Upper lobe of right lung (tissue), 1 donor: ENCODE measurements around the gene SYNDIG1. TPM values are rescaled to one million over a fixed set of nuclear protein-coding genes. Genes with fewer than 3 reads are reported as not detected.

Experiments
- ATAC-seq: fragments of 200-7000 bp; cut with Tn5 transposase; one replicate; pipeline ENCODE4 v1.9.1; 2020; ENCODE audit warnings: mild to moderate bottlenecking, moderate library complexity
- DNase-seq: peaks from one replicate; pipeline ENCODE4 v3.0.0-alpha.2; 2020
- H3K27ac ChIP-seq: fragments of 200-600 bp; one replicate; pipeline ENCODE4 v1.8.0; 2022
- H3K27me3 ChIP-seq: fragments of 200-600 bp; one replicate; pipeline ENCODE4 v1.8.0; 2022; ENCODE audit warnings: mild to moderate bottlenecking
- H3K36me3 ChIP-seq: fragments of 200-600 bp; one replicate; pipeline ENCODE4 v1.8.0; 2022
- H3K4me1 ChIP-seq: fragments of 200-600 bp; one replicate; pipeline ENCODE4 v1.8.0; 2022
- H3K4me3 ChIP-seq: fragments of 200-600 bp; one replicate; pipeline ENCODE4 v1.8.0; 2022; ENCODE audit warnings: mild to moderate bottlenecking
- H3K9me3 ChIP-seq: fragments of 200-600 bp; one replicate; pipeline ENCODE4 v1.8.0; 2022
- CTCF ChIP-seq: fragments of 200-600 bp; IDR thresholded peaks from one replicate; pipeline ENCODE4 v1.8.0; 2022; ENCODE audit warnings: antibody characterized with exemption
- intact Hi-C: fragments of 100-400 bp; cut with DNase I; formaldehyde crosslinking; loops from one replicate; pipeline ENCODE4 v1.11.0; 2022
- total RNA-seq: library from RNA; stranded (reverse); fragmentation: NEBNext Ultra II Directional; extraction: Animal tissue kit (Norgen Biotek cat#: 25700); gene quantifications from one replicate; pipeline ENCODE4 v1.2.1, GENCODE V29; 2021
- donor health status: DM: no; HTN: yes; CAD: no; lungs with severe emphysema.

SYNDIG1 gene
- total RNA-seq, 1 donor from 2014 or later = not detected

- TF ChIP-seq CTCF = no peak
- no peaks in the 10 kb centered on the region for H3K36me3 ChIP-seq
- H3K27ac ChIP-seq = no peak overlapping the region
- no peaks in the 10 kb centered on the region for H3K9me3 ChIP-seq
- peaks cover 7% of the 10 kb centered on the region for H3K27me3 ChIP-seq
- no peak overlapping the region for H3K4me3 ChIP-seq
- ATAC-seq (no peak), DNase-seq (peak; percentile 22)
- intact Hi-C loops = no loop called here
- no peaks in the 10 kb centered on the region for H3K4me1 ChIP-seq
These were observed 232.2 kb downstream of the SYNDIG1 start for GRCh38 chr20:24701668-24702067.

GRCh38 chr20:24702501-24703283 lies 233.3 kb downstream of the SYNDIG1 start:
- no peak overlapping the region for H3K27ac ChIP-seq
- peaks cover 7% of the 10 kb centered on the region for H3K27me3 ChIP-seq
- H3K4me3 ChIP-seq = no peak overlapping the region
- H3K4me1 ChIP-seq = no peaks in the 10 kb centered on the region
- H3K9me3 ChIP-seq = no peaks in the 10 kb centered on the region
- peak; percentile 48 for DNase-seq
- no peaks in the 10 kb centered on the region for H3K36me3 ChIP-seq
- no peak for TF ChIP-seq CTCF
- intact Hi-C loops = no loop called here
- no peak for ATAC-seq

- H3K27me3 ChIP-seq = peaks cover 7% of the 10 kb centered on the region
- no peaks in the 10 kb centered on the region for H3K4me1 ChIP-seq
- ATAC-seq (no peak), DNase-seq (no peak)
- intact Hi-C loops = no loop called here
- no peak overlapping the region for H3K4me3 ChIP-seq
- no peak overlapping the region for H3K27ac ChIP-seq
- TF ChIP-seq CTCF = no peak
- no peaks in the 10 kb centered on the region for H3K9me3 ChIP-seq
- H3K36me3 ChIP-seq = no peaks in the 10 kb centered on the region
These were observed 233.8 kb downstream of the SYNDIG1 start for GRCh38 chr20:24703284-24703610.

GRCh38 chr20:24704899-24705298 lies 235.5 kb downstream of the SYNDIG1 start:
- H3K4me1 ChIP-seq = no peaks in the 10 kb centered on the region
- intact Hi-C loops = no loop called here
- H3K27me3 ChIP-seq = peaks cover 14% of the 10 kb centered on the region

GRCh38 chr20:24705486-24705885 lies 236.1 kb downstream of the SYNDIG1 start:
- Histone ChIP-seq H3K36me3 (no peaks in the 10 kb centered on the region), H3K9me3 (no peaks in the 10 kb centered on the region), H3K27me3 (peaks cover 14% of the 10 kb centered on the region), H3K4me1 (no peaks in the 10 kb centered on the region), H3K27ac (no peak overlapping the region), H3K4me3 (no peak overlapping the region)
- DNase-seq = no peak
- no peak for TF ChIP-seq CTCF
- ATAC-seq = no peak
- intact Hi-C loops = no loop called here

More at GRCh38 chr20:24704899-24705298, 235.5 kb downstream of the SYNDIG1 start:
- ATAC-seq (no peak), DNase-seq (no peak)
- no peak for TF ChIP-seq CTCF
- no peak overlapping the region for H3K27ac ChIP-seq
- H3K9me3 ChIP-seq = no peaks in the 10 kb centered on the region
- H3K36me3 ChIP-seq = no peaks in the 10 kb centered on the region
- H3K4me3 ChIP-seq = no peak overlapping the region
